Thoracic aorta (tissue), 2 donors: ENCODE measurements around the gene EEF2KMT. TPM values are rescaled to one million over a fixed set of nuclear protein-coding genes. Genes with fewer than 3 reads are reported as not detected.
"Not testable (repeated sequence)": the region's sequence is repeated elsewhere in the genome, so short reads cannot be mapped to it uniquely, and the experiment has no call there.

ENCODE experiments used
- ATAC-seq: fragments of 150-250 bp; one replicate; pipeline ENCODE4 v1.8.0; 2017; ENCODE audit warnings: low read depth; ENCODE audit not compliant: insufficient number of reproducible peaks, low FRiP score
- DNase-seq: peaks from one replicate; pipeline ENCODE4 v3.0.0-alpha.2; 2020; ENCODE audit warnings: low spot score
- H3K27ac ChIP-seq, 2 donors: fragments of 200-600 bp; sonication (generic); 1 replicate in 1 of 2; 2 replicates in 1 of 2; pipeline ENCODE4 v1.5.1; 2016; ENCODE audit warnings: mild to moderate bottlenecking in 2 of 2, moderate library complexity in 2 of 2
- H3K27me3 ChIP-seq: fragments of 200-600 bp; sonication (generic); replicated peaks from 2 replicates; pipeline ENCODE4 v1.6.0; 2016; ENCODE audit warnings: mild to moderate bottlenecking; ENCODE audit not compliant: insufficient read depth
- H3K36me3 ChIP-seq: fragments of 200-600 bp; sonication (generic); one replicate; pipeline ENCODE4 v1.5.1; 2016
- H3K4me1 ChIP-seq, 2 donors: fragments of 200-600 bp; sonication (generic); 1 replicate in 1 of 2; 2 replicates in 1 of 2; pipeline versions ENCODE4 v1.5.1 to v1.6.0; 2016; ENCODE audit warnings: low read depth in 2 of 2, mild to moderate bottlenecking in 1 of 2; ENCODE audit not compliant: control insufficient read depth in 1 of 2
- H3K4me3 ChIP-seq: fragments of 200-600 bp; sonication (generic); 2 replicates; pipeline ENCODE4 v1.5.1; 2016; ENCODE audit warnings: mild to moderate bottlenecking
- H3K9me3 ChIP-seq: fragments of 200-600 bp; sonication (generic); 2 replicates; pipeline ENCODE4 v1.5.1; 2016
- CTCF ChIP-seq: fragments of 200-600 bp; sonication (generic); IDR thresholded peaks from one replicate; pipeline ENCODE4 v1.5.1; 2019; ENCODE audit warnings: antibody characterized with exemption
- total RNA-seq, 2 donors: library from RNA; depleted of rRNA; stranded (reverse); fragments of >200 nt; gene quantifications; one replicate each; pipeline versions ENCODE4 v1.1.0 to v1.2.3, GENCODE V29; 2016

The EEF2KMT gene
- total RNA-seq, 2 donors from 2014 or later = 6.8 to 14.9 TPM

GRCh38 chr16:5078626-5079025 lies 19.0 kb downstream of the EEF2KMT start:
- H3K27me3 ChIP-seq = no peaks in the 10 kb centered on the region
- H3K27ac ChIP-seq = no peak overlapping the region
- no peak overlapping the region for H3K4me3 ChIP-seq
- ATAC-seq = no peak
- TF ChIP-seq CTCF = no peak
- DNase-seq = no peak
- no peaks in the 10 kb centered on the region for H3K4me1 ChIP-seq
- H3K36me3 ChIP-seq = peaks cover 35% of the 10 kb centered on the region
- no peaks in the 10 kb centered on the region for H3K9me3 ChIP-seq

GRCh38 chr16:5077304-5077703 lies 20.3 kb downstream of the EEF2KMT start:
- H3K4me1 ChIP-seq = peaks cover 1 to 5% of the 10 kb centered on the region in 2 donors
- no peaks in the 10 kb centered on the region for H3K27me3 ChIP-seq
- no peaks in the 10 kb centered on the region for H3K9me3 ChIP-seq
- peaks cover 31% of the 10 kb centered on the region for H3K36me3 ChIP-seq
- no peak for ATAC-seq
- TF ChIP-seq CTCF = no peak
- no peak overlapping the region for H3K4me3 ChIP-seq
- H3K27ac ChIP-seq = no peak overlapping the region
- DNase-seq = no peak

- no peak for ATAC-seq
- Histone ChIP-seq H3K9me3 (no peaks in the 10 kb centered on the region), H3K4me3 (no peak overlapping the region), H3K36me3 (peaks cover 27% of the 10 kb centered on the region), H3K27ac (no peak overlapping the region), H3K27me3 (no peaks in the 10 kb centered on the region), H3K4me1 (peaks cover 9 to 11% of the 10 kb centered on the region in 2 donors)
- no peak for DNase-seq
- no peak for TF ChIP-seq CTCF
Observed at GRCh38 chr16:5075637-5076036, 22.0 kb downstream of the EEF2KMT start.

GRCh38 chr16:5073771-5074170 lies 23.8 kb downstream of the EEF2KMT start:
- not testable (repeated sequence) for DNase-seq
- H3K36me3 ChIP-seq = peaks cover 20% of the 10 kb centered on the region

GRCh38 chr16:5073279-5073629 lies 24.3 kb downstream of the EEF2KMT start:
- DNase-seq (no peak), ATAC-seq (no peak)
- Histone ChIP-seq H3K4me1 (peaks cover 9 to 11% of the 10 kb centered on the region in 2 donors), H3K9me3 (no peaks in the 10 kb centered on the region), H3K27me3 (no peaks in the 10 kb centered on the region), H3K4me3 (no peak overlapping the region), H3K36me3 (peaks cover 17% of the 10 kb centered on the region), H3K27ac (no peak overlapping the region)
- no peak for TF ChIP-seq CTCF

More at GRCh38 chr16:5073771-5074170, 23.8 kb downstream of the EEF2KMT start:
- H3K9me3 ChIP-seq, H3K27me3 ChIP-seq, ATAC-seq, H3K27ac ChIP-seq, H3K4me3 ChIP-seq: not testable (repeated sequence)
- peaks cover 9 to 11% of the 10 kb centered on the region in 2 donors for H3K4me1 ChIP-seq
